ENCODE data around the gene ACACB.

Gene ACACB

DNA sequence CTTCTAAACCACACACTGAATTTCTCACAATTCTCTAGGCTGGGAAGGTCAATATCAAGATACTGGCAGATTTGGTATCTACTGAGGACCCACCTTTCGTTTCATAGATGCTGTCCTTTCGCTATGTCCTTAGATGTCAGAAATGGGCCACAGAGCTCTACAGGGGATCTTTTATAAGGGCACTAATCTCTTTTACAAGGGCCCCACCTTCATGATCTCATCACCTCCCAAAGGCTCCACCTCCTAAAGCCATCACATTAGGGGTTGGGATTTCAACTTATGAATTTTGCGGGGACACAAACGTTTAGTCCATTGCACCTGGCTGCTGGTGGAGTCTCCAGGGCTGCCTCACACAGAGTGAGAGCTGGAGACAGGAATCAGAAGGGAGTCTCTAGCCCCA is 79.9 kb downstream of the ACACB start:
- Histone ChIP-seq H3K36me3 (peaks cover 67 to 100% (median 94%) of the 10 kb centered on the region in 3 donors), H3K27ac (no peak overlapping the region)
- intact Hi-C loops (cut with DNase I; ENCODE audit: low total_unique reads), result no loop called here

DNA sequence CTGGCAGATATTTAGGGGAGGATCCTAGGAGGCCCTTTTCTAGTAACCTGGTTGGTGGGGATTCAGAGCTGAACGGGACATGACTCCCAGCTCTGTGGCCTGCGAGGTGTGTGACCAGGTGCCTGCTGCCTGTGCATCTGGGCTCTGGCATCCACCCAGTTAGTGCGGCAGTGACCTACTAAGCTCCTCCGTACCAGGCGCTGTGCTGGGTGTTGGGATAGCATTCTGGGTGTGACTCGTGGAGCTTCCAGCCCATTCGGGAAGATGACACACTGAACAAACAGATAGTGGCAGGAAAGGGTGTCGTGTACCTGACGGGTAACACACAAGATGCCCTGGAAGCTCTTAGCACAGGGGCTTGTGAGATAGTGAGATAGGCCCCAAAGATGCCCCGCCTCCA is 80.9 kb downstream of the ACACB start:
- intact Hi-C loops (cut with DNase I; ENCODE audit: low total_unique reads), result no loop called here
- no peak for DNase-seq
- no peak overlapping the region for H3K4me3 ChIP-seq
- no peaks in the 10 kb centered on the region for H3K27me3 ChIP-seq
- TF ChIP-seq CTCF (IDR thresholded peaks at IDR 0.05), result no peak
- H3K4me1 ChIP-seq, result no peaks in the 10 kb centered on the region
- H3K27ac ChIP-seq, result no peak overlapping the region
- peaks cover 58 to 100% (median 94%) of the 10 kb centered on the region in 3 donors for H3K36me3 ChIP-seq
- no peaks in the 10 kb centered on the region for H3K9me3 ChIP-seq

More for the DNA sequence above, 79.9 kb downstream of the ACACB start:
- Histone ChIP-seq H3K4me1 (no peaks in the 10 kb centered on the region), H3K27me3 (no peaks in the 10 kb centered on the region), H3K4me3 (no peak overlapping the region), H3K9me3 (no peaks in the 10 kb centered on the region)
- no peak for TF ChIP-seq CTCF (IDR thresholded peaks at IDR 0.05)
- DNase-seq, result no peak

GRCh38 chr12:109199324-109199723 is 82.9 kb downstream of the ACACB start:
- H3K27me3 ChIP-seq, result no peaks in the 10 kb centered on the region
- H3K27ac ChIP-seq, result no peak overlapping the region
- intact Hi-C loops (cut with DNase I; ENCODE audit: low total_unique reads), result no loop called here
- no peaks in the 10 kb centered on the region for H3K4me1 ChIP-seq
- DNase-seq, result no peak
- no peaks in the 10 kb centered on the region for H3K9me3 ChIP-seq
- TF ChIP-seq CTCF (IDR thresholded peaks at IDR 0.05), result no peak
- no peak overlapping the region for H3K4me3 ChIP-seq
- H3K36me3 ChIP-seq, result peaks cover 59 to 99% (median 91%) of the 10 kb centered on the region in 3 donors

DNA sequence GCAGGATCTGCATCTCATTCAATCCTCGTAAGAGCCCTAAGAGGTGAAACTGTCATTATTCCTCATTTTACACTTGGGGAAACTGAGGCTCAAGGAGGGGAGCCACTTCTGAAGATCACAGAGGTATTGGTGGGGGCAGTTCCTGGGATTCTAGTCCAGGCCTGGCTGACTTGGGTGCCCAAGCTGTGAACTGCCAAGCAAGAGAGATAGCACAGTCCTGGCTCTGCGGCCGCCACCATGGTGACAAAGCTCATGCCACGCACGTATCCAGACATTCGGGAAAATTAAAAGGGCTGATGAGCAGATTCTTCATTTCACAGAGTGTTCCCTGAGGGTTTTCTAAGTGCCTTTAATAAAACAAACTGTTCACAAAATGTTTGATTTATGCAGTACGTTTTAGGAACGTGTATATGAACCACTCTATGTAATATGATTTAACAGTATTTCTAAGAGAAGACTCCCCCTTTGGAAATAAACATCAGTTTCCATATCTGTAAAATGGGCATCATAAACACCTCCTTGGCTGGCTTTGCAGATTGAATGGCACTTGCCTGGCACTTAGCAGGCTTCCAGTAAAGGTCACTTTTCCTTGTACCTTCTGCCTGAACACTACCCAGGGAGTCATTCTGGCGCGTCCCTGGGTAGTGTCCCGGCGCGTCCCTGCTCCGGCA is 84.6 kb downstream of the ACACB start:
- Histone ChIP-seq H3K27ac (no peak overlapping the region), H3K36me3 (peaks cover 53 to 99% (median 91%) of the 10 kb centered on the region in 3 donors), H3K27me3 (no peaks in the 10 kb centered on the region), H3K4me1 (no peaks in the 10 kb centered on the region), H3K9me3 (no peaks in the 10 kb centered on the region), H3K4me3 (no peak overlapping the region)
- no peak for TF ChIP-seq CTCF (IDR thresholded peaks at IDR 0.05)
- DNase-seq, result no peak
- intact Hi-C loops (cut with DNase I; ENCODE audit: low total_unique reads), result no loop called here

DNA sequence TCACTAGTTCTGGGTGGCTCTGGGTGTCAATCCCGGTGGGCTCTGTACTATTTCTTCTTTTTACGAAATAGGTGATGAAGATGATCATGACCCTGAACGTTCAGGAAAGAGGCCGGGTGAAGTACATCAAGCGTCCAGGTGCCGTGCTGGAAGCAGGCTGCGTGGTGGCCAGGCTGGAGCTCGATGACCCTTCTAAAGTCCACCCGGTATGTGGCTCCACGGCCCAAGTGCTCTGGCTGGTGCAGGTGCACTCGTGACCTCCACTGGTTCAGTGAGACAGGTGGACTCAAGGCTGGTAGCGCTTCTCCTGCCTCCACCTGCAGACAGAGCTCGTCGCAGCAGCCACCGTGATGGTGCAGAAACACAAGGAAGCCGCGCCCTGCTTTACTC is 85.1 kb downstream of the ACACB start:
- no peaks in the 10 kb centered on the region for H3K4me1 ChIP-seq
- no peak overlapping the region for H3K4me3 ChIP-seq
- no peak overlapping the region for H3K27ac ChIP-seq
- DNase-seq, result no peak
- H3K36me3 ChIP-seq, result peaks cover 50 to 99% (median 90%) of the 10 kb centered on the region in 3 donors
- no peaks in the 10 kb centered on the region for H3K9me3 ChIP-seq
- TF ChIP-seq CTCF (IDR thresholded peaks at IDR 0.05), result no peak
- no peaks in the 10 kb centered on the region for H3K27me3 ChIP-seq
- intact Hi-C loops (cut with DNase I; ENCODE audit: low total_unique reads), result no loop called here
